ENCODE measurements around the gene PCYT2.

The PCYT2 gene

DNA sequence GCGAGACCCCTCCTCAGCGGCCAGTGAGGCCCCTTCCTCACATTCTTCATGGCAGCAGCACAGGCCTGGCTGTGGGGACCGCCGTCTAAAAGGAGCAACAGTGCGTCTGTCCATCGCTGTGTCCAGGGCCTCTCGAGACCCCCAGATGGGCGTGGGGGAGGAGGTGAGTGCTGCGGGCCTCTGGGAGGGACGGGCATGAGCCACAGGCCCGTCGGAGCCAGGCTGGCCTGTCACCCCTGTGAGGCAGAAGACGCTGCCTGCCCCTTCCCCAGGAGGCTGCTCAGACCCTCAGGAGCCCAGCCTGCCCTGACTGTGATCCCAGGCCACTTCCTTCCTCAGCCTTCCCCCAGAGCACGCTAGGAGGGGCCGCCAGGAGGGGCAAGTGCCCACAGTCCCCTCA lies 28.0 kb upstream of the PCYT2 start:
- H3K27me3 Mint-ChIP-seq (ENCODE audit: low read depth): peaks cover 4% of the 10 kb centered on the region
- peaks cover 20% of the 10 kb centered on the region for H3K4me1 Mint-ChIP-seq
- H3K4me3 Mint-ChIP-seq: peak overlapping the region; percentile 72 to 81 (median 80)
- no peaks in the 10 kb centered on the region for H3K36me3 Mint-ChIP-seq (ENCODE audit: low read depth)
- no peaks in the 10 kb centered on the region for H3K9me3 Mint-ChIP-seq
- H3K27ac Mint-ChIP-seq: no peak overlapping the region
- TF ChIP-seq, protein P1, sequence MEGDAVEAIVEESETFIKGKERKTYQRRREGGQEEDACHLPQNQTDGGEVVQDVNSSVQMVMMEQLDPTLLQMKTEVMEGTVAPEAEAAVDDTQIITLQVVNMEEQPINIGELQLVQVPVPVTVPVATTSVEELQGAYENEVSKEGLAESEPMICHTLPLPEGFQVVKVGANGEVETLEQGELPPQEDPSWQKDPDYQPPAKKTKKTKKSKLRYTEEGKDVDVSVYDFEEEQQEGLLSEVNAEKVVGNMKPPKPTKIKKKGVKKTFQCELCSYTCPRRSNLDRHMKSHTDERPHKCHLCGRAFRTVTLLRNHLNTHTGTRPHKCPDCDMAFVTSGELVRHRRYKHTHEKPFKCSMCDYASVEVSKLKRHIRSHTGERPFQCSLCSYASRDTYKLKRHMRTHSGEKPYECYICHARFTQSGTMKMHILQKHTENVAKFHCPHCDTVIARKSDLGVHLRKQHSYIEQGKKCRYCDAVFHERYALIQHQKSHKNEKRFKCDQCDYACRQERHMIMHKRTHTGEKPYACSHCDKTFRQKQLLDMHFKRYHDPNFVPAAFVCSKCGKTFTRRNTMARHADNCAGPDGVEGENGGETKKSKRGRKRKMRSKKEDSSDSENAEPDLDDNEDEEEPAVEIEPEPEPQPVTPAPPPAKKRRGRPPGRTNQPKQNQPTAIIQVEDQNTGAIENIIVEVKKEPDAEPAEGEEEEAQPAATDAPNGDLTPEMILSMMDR (IDR thresholded peaks at IDR 0.05; ENCODE audit: unreplicated experiment in 3 of 3): no peak

DNA sequence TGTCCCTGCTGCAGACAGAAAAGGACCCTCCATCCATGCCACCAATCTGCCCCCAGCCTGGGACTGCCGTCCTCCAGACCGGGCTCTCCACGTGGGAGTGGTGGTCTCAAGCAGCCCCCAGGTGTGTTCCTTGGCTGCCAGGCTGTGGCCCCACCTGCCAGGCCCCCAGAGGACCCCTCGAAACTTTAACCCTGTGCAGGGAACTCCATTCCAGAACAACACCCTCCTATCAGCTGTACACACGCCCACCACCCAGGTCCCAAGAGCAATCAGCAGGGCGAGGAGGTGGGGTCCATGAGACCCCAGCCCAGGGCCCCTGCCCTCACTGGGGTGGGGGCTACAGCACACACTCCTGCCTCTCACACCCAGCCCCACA lies 24.5 kb upstream of the PCYT2 start:
- Mint-ChIP-seq H3K4me1 (peaks cover 24% of the 10 kb centered on the region), H3K36me3 (ENCODE audit: low read depth) (peaks cover 3% of the 10 kb centered on the region), H3K27ac (peak overlapping the region in 1 of 3 experiments; percentile 56), H3K4me3 (peak overlapping the region; percentile 73 to 88 (median 87)), H3K9me3 (no peaks in the 10 kb centered on the region), H3K27me3 (ENCODE audit: low read depth) (peaks cover 8% of the 10 kb centered on the region)
- TF ChIP-seq, protein P1 (IDR thresholded peaks at IDR 0.05; ENCODE audit: unreplicated experiment in 3 of 3): no peak

GRCh38 chr17:81934850-81935708 lies 23.9 kb upstream of the PCYT2 start:
- Mint-ChIP-seq H3K27ac (no peak overlapping the region), H3K36me3 (ENCODE audit: low read depth) (peaks cover 3% of the 10 kb centered on the region), H3K9me3 (no peaks in the 10 kb centered on the region), H3K4me1 (peaks cover 18% of the 10 kb centered on the region), H3K27me3 (ENCODE audit: low read depth) (peaks cover 8% of the 10 kb centered on the region), H3K4me3 (peak overlapping the region; percentile 73 to 88 (median 87))
- TF ChIP-seq, protein P1 (IDR thresholded peaks at IDR 0.05; ENCODE audit: unreplicated experiment in 3 of 3): no peak

DNA sequence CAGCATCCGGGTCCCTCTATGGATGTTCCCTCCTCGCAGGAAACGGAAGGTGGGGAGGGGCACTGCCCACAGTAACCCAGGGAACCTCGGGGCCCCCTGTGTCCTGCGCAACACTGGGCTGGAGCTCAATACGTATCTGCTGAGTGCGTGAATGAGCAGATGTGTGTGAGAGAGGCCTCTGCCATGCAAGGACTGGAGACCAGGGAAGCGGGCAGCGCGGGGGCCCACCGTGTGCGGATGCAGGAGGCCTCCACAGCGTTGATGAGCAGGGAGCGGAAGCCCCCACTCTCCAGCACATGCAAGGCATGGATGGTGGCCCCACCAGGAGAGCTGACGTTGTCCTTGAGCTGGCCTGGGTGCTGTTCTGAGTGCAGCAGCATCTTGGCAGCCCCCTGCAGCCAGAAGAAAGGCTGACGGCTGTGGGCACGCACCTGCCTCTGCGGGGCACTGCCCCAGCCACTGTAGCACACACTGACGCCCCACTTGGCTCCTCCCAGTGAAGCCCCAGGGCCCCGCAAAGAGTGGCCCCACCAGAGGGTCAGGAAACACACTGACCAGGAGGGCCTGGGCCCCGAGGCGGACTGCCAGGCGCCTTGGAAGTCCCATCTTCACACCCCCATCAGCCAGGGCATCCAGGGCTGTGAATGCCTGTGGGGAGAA lies 23.0 kb upstream of the PCYT2 start:
- Mint-ChIP-seq H3K9me3 (no peaks in the 10 kb centered on the region), H3K27me3 (ENCODE audit: low read depth) (peaks cover 8% of the 10 kb centered on the region), H3K36me3 (ENCODE audit: low read depth) (peaks cover 3% of the 10 kb centered on the region), H3K4me1 (peaks cover 18% of the 10 kb centered on the region), H3K27ac (no peak overlapping the region), H3K4me3 (peak overlapping the region; percentile 50 to 62 (median 50))
- TF ChIP-seq, protein P1 (IDR thresholded peaks at IDR 0.05; ENCODE audit: unreplicated experiment in 3 of 3): no peak

- Mint-ChIP-seq H3K4me1 (peaks cover 14% of the 10 kb centered on the region), H3K27ac (no peak overlapping the region)
- TF ChIP-seq, protein P1 (IDR thresholded peaks at IDR 0.05; ENCODE audit: unreplicated experiment in 3 of 3): no peak
Observed at GRCh38 chr17:81933178-81933699, 22.0 kb upstream of the PCYT2 start.

More at GRCh38 chr17:81933178-81933699, 22.0 kb upstream of the PCYT2 start:
- peak overlapping the region; percentile 15 to 56 (median 56) for H3K4me3 Mint-ChIP-seq
- peaks cover 3% of the 10 kb centered on the region for H3K36me3 Mint-ChIP-seq (ENCODE audit: low read depth)
- no peaks in the 10 kb centered on the region for H3K9me3 Mint-ChIP-seq
- H3K27me3 Mint-ChIP-seq (ENCODE audit: low read depth): peaks cover 4% of the 10 kb centered on the region
